Stimulated activated CD8-positive, alpha-beta memory T cell treated with anti-CD3 and anti-CD28 coated beads, Interleukin-12 subunit alpha, Interleukin-12 subunit beta, amount 100 ng/mL, for 1 hour (primary cell): ENCODE measurements around the gene PSMD11.

Experiments used
- DNase-seq: peaks from one replicate; pipeline ENCODE4 v3.0.0-alpha.2; 2020; ENCODE audit warnings: low read depth

The PSMD11 gene

DNA sequence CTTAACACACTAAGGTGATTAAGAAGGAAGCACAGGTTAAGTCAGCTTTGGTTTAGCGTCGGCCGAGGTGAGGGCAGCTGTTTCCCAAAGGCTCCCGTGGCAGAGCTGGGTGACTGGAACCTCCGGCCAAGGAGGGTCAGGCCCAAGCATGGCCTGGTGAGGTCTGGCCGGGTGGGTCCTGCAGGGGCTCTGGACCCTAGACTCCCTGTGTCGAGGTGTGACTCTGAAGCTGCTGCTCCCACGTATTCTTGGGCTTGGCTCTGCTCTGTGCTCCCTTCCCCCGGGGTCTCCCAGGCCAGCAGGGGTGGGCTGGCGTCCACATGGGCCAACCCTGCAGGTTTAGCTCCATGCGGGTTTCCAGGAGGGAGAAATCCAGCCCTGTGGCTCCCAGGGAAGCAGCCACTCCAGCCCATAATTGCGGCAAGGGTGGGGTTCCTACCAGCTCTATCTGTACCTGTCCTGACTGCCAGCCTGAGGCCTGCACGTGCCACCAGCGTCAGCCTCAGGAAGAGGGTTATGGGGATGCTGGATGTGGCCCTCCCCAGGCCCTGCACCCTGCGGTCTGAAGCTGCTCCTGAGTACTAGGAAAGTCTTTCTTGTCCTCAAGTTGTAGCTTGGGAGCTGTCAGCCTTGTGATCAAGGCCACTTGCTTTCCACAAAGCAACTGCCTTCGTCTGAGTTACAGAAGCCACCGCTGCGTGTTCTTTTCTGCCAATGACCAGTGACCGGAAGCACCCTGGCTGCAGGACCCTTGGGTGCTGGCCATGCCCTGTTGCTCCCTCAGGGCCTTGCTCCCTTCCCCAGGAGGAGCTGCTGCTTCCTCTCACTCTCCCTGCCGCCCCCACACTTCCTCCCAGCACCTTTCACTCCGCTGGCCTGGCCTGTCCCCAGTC, 47.3 kb downstream of the PSMD11 start:
- DNase-seq, result no peak

DNA sequence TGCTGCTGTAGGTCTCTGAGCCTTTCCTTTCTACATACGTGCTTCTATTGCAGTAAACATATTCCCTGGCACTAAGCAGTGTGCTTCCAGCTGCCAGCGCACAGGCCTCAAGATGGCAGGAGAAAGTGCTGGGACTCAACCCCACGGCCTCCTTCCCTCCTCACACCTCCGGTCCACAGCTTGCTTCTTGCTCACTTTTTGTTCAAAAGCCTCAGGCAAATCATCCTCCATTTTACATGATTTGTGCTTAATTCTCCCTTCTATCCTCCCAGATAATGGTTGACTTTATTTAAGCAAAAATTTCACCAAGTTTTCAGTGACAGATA, 47.9 kb downstream of the PSMD11 start:
- DNase-seq, result no peak

DNA sequence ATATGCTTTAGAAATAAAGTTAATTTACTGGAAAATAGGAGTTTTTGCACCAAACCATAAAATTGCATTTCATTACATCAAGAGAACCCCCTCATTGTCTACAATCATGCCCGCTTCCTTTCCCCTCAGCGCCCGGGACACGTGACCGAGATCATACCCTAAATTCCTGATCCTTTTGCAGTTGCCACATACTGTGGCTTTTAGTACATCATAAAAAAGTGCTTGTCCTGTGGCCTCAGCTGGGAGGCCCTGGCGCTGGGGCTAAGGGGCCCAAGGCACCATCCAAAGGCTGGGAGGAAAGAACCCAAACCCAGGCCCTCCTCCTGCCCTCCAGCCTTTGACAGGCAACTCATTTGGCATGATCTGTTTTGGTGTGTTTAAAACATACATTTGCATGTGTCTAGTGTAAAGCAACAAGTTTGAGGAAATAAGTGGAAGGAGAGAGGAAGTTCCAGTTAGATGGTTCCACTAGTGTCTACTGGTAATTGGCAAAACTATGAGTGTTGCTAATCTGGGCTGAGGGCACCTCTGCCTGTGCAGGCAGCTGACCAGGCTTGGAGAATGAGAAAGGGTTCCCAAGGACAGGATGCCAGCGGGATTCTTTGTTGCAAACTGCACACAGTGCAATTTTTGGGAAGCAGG, 48.5 kb downstream of the PSMD11 start:
- DNase-seq, result no peak

DNA sequence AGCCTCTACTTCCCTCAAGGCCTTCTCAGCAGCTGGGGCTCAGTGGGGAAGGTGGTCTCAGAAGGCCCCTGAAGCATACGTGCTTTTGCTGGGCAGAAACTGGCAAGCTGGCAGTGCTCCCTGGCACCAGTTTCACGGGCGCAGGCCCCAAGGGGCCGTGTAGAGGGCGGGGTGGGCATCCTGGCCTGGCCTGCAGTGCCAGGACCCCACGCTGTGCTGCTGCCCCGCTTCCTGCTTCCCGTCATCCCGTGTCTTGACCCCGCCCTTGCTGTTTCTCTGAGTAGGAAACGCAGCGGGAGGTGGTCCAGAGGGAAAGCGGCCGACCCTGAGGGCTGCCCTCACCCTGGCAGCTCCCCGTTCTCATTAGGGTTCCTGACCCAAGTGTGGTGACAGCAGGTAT, 49.3 kb downstream of the PSMD11 start:
- DNase-seq, result no peak

DNA sequence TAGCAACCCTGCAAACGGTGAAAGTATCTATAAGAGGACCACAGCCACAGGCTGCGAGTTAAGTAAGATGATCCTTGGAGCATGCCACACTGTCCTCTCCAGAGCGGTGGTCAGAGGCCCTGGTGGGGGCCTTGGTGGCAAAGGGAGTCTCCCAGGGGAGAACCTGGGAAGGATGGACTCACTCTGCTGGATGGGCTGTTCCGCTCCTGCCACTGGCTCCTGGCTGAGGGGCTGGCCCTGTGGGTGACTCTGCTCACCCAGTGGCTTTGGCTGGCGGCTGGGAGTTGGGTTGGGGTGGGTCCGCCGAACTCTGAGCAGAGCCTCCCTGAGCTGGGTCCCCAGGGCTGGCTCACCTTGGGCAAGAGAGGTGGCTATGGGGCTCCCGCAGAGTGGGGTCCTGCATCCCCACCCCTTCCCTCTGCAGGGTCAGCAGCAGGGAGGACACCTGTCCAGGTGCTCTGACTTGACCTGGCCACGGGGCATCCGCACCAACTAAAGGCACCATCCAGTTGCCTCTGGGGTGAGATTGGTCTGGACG, 49.7 kb downstream of the PSMD11 start:
- no peak for DNase-seq

DNA sequence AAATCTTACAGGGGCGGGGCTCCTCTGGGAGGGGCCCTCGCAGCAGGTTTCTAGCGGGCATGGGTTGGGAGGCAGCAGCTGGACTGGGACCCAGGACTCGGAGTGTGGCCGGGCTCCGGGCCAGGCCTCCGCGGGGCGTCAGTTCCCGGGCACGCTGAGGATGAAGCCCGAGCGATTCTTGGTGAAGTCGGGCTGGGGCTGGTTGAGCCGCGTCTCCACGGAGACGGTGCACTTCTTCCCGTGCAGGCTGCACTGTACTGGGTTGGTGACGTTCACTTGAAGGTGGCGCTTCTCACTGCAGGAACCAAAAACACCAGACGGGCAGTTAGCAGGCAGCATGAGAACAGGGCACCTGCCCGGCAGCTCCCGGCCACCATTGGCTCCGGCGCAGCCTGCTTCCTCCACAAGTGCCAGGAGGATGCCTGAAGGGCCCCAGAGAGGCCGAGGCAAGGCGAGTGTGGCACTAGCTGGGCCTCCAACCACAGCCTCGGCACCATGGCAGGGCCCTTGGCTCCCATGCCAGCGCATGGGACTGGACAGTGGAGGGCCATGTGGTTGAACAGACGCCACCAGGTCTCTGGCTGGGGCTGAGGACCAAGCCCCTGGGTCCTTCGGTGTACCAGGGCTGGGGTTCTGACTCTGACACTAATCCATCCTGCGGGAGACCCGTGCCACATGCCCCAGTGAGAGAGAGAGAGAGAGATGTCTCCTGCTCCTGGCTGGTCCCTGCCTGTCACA, 50.5 kb downstream of the PSMD11 start:
- DNase-seq, result no peak

DNA sequence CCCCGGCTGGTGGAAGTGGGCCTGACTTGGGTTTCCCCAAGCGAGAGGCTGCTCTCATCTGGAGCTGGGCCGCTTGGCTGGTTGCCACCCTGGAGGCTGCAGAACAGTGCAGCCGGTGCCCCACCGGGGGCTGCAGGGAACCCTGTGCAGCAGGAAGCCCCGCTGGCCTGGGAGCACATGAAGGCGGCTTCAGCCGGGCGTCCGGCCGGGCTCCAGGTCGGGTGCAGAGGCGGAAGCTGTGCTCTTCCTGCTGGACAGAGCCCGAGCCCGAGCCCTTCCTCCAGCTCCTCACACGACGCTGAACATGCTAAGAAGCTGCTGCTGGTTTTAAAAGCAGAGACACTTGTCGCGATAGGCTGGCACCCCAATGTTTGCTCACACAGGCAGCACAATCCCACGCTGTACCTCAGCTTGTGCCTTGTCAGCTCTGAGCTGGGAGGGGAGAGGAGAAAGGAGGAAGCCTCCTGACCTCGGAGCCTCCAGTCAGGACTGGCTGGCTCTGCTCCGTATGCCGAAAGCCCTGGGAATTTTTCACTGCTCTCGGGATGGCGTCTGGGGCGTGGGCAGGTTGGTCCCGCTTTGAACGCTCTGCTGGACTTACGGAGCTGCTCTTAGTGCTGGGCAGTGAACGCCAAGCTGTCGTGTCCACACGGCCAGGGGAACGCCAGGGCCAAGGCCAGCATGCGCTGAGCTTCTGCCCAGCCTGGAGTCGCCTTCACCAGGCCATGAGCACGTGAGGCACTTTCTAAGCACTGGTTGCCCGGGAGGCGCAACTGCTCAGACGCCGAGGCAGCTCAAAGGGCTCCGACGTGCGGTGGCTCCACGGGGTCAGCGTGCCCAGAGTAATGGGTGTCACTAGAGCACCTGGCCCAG, 51.3 kb downstream of the PSMD11 start:
- no peak for DNase-seq

DNA sequence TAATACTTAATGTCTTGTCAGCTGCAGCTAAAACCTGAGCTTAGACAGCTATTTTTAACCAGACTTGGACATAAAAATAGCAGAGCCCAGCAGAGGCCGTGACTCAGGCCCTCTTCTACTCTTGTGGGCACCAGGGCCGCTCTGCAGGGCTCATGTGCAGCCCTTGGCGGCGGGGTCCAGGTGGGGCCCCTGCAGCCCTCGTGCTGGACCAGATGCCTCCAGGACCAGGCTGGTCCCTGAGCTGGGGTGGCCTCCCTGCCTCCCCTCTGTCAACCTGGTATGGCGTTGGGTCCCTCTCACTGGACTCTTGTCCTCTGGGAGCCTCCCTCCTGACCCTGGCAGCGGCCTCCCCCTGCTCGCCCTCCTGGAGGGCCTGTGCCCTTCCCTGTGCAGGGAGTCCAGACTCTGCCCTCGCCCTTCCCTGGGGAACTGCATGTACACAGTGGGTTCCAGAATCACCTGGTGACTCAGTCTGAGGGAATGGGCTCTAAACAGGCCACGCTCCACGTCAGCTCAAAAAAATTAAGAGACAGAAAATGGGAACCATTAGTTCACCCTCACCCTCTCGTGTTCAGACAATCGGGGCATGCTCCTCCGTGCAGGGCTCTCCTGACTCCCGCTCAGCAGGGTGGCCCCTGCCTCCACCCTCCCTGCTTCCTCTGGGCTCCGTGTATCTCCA, 52.2 kb downstream of the PSMD11 start:
- DNase-seq, result no peak

DNA sequence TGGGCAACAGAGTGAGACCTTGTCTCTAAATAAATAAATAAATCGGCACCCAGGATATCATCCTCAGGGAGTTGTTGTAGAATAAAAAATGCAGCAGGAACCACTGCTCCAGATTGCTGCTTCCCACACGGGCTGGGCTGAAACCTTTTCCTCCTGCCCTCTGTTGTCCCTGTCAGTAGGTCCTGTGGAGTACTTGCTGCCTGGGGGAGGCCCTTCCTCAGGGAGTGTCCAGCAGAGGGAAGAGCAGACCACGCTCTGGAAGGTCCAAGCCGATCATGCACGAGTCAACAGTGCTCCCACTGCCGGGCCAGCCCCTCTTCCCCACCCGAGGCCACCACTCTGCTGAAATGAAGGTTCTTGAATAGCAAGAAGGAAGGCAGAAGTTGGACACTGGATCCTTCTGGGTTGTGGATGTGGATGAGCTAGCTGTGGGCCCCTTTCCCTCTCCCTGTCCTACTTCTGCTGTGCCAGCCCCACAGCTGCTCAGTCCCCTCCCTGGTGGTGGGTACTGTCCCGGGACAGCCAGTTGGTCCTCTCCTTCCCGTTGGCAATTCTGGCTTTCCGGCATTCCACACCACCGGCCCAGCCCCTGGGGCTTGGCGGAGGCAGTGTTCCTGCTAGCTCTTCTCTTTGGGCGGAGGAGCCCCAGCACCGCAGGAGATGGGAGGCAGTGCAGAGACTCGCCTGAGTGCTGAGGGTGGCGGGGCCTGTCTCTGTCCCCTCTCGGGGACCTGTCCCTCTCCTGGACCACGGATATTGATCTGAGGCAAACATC, 53.3 kb downstream of the PSMD11 start:
- no peak for DNase-seq

DNA sequence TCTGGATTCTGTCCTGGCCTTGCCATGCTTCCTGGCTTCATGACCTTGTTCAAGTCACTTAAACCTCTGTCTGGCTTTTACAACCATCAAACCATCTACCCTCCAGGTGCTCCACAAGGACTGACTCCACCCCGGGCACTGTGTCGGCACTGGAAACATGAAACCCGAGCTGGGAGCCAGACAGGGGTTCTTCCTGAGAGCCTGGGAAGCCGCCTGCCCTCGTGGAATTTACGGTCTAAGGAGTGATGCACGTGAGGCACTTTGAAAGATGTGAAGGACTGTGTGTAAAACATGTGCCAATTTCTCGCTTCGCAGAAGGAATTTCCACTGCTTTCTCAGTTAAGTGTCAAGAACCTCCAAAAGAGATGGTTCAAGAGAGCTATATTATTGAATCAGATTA, 54.1 kb downstream of the PSMD11 start:
- no peak for DNase-seq

DNA sequence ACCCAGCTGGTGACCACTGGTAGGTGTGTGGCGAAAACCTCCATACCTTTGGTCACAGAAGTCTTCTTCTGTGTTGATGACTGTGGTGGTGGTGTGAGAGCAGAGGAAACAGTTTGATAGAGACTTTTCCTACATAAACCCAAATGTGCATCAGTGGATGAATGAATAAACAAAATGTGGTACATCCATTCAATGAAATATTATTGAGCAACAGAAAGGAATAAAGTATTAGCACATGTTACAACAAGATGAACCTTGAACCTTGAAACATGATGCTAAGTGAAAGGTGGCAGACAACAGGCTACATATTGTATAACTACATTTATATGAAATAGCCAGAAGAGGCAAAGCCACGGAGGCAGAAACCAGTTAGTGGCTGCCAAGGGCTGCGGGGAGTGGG, 57.7 kb downstream of the PSMD11 start:
- no peak for DNase-seq

DNA sequence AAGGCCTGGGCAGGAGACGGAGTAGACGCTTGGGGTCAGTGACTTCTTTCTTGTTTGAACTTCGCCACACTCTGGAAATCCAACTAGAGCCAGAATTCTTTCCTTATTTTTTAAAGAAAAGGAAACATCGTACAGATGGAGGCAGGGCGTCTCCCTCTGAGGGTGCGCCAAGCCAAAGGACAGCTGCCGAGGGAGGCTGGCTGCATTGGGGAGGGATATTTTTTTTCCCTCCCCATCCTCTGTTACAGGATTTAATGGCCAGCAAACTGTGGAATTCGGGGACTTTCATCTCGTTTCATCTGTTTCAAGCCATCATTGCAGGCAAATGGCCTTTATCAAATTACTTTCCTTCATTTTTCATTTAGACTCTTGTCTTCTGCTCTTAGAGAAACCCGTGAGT, 58.4 kb downstream of the PSMD11 start:
- no peak for DNase-seq

DNA sequence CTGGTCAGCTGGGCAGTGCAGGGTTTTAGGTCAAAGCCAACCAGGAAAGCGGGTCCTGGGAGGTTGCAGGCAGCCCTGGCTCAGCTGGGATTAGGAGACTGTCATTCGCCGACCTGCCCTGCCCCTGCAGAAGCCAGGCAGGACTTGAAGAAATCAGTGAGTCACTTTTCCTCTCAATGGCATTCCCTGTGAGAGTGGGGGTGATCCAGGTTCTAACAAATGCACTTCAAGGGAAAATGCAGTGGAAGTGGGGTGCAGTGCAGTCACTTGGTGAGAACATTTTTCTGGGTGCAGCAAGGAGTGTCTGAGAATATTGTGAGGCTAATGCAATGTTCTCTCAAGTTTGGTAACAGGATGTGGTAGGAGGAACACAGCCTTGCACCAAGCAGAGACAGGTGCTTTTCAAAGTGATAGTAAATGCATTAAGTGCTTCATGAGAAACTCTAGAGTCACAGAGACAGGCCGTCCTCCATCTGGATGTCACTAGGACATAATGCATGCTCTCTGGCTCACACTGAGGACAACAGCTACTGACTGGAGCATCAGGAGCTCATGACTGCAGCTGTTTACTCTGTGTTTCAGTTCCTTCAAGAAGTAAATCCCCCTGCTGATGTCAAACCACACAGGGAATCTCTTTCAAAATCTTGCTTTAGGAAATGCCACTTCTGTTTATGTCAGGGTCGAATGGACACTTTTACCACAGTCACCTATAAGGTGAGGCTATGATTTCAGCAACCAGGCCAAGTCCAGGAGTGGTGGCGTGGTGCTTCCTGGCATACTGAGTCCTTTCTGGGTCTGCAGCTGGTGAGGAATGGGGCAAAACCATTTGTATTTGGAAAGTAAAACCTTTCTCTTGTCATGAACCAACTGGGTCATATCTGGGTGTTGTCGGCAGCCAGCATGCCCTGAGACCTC, 59.2 kb downstream of the PSMD11 start:
- no peak for DNase-seq

DNA sequence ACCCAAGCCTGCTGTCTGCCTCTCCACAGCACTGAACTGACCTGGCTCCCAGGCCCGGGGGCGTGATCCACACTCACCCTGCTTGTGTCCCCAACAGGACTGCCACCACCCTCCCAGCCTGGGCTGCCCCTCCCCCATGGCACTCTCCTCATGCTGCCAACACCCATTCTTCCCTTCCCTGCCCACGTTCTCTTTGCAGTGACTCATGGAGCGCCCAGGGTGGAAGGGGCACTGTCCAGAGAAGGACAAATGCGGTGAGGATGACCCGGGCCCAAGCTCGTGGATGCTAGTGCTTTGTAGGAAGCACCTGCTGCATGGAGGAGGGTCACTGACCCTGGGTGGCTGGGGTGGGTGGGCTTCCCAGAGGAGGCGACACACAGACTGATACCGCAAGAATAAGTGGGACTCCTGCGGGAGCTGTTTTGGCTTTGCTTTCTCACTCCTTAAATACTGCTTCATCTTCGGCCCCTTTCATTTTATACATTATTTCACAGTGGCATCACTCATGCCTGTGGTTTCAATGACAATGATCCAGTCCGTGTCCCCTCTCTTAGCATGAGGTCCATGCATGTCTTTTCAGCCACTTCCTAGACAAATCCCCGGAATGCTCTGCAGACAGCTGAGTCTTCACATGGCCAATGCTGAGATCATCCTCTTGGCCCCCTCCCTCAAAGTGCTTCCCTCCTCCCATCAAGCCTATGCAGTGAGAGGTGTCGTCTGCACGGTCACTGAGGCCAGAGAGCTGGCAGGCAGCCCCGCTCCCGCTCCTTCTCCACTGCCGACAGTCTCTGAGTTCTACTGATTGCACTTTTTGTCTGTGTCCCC, 60.1 kb downstream of the PSMD11 start:
- no peak for DNase-seq

DNA sequence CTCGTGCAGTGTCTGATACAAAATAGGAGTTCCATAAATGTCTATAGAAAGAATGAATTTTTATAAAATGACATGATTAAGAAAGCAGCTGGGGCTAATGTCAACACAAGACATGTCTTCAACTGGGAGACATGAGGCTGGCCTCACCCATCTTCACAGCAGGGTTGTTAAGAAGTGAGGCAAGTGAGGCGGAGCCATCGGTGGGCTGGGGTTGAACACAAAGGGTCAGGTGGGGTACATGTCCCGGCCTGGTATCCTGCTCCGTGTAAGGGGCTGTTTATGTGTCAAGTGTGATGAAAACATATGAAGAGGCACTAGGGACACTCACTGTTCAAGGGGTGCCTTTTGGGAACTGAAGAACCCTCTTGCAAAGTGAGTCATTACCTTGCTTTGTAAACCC, 64.6 kb downstream of the PSMD11 start:
- no peak for DNase-seq

DNA sequence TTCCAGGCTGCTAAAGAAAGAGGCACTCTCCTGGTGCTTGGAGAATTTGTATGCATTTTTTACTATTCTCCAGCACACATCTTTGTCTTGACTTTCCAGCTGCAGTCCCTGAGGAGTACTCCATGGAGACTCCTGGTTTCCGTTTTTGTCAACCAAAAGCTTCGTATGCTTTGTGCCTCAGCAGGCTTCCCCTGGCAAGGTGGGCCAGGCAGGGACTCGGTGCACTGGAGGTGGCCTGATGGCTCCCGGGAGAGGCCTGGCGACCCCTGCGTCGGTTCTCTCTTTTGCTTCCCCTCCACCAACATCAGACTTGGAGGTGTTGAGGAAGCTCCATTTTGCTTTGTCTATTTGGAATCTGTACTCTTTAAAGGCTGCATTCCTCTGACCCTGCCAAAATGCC, 66.2 kb downstream of the PSMD11 start:
- no peak for DNase-seq

DNA sequence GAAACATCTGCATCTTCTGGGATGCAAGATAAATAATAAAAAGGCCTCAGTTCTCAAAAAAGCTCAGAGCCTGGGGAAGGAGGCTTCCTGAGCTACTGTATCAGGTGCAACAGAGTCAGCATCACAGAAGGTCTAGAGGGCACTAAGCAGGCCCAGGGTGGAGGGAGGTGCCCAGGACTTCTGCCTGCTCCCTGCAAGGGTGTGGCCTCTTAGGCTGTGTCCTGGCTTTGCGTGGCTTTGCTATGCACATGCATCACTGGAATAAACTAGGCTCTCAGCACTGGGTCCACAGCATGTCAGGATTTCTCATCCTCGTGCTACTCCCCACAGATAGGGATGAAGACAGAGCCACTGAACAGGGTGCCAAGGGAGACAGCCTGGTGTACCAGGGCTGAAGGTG, 68.0 kb downstream of the PSMD11 start:
- no peak for DNase-seq

DNA sequence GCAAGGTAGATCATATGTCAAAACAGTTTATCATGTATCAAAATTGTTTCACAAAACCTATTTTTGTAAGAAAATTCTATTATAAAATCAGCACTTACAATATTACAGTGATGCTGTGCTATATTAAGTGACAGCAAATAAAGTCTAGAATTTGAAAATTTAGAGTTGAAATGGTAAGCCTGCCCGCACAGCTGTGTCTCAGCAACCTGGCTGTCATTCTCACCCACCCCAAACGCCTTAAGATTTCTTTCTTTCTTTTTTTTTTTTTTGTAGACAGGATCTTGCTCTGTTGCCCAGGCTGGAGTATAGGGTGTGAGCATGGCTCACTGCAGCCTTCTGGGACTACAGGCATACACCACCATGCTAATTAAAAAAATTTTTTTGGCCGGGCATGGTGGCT, 69.3 kb downstream of the PSMD11 start:
- DNase-seq, result no peak

DNA sequence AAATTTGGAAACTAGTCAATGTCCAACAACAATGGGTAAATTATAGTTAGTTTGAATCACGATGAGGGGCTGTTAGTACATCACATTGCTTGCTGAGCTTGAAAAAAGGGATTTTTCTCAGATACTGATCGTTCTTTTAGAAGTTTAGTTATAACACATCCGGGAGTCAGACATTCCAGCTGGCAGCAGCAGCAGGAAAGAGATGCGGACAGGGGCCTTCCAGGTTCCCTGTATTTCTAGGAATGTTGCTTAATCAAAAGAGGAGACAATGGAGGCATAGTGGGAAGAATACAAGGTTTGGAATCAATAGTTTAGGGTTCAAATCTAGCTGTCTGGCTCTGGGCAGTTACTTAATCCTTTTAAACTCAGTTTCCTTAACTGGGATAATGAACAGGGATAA, 70.3 kb downstream of the PSMD11 start:
- DNase-seq, result no peak
